Measurements from ENCODE around the gene TMCC3. TPM values are rescaled to one million over a fixed set of nuclear protein-coding genes. Genes with fewer than 3 reads are reported as not detected.

Gene TMCC3
- total and polyA plus RNA-seq, 9 of the 15 experiments (the other 6 are each of a cell fraction or from before 2014, with no cell fraction given), result not detected

DNA sequence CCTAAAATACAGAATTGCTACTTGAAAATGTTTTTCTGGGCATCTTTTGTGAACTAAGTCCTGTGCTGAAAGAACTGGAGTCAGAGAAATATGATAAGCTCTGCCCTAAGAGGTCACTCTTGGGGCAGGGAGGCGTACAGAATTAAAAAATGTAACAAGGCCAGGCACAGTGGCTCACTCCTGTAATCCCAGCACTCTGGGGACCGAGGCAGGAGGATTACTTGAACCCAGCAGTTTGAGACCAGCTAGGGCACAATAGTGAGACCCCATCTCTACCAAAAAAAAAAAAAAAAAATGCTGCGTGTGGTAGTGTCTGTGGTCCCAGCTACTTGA lies 46.0 kb downstream of the TMCC3 start:
- Histone ChIP-seq H3K36me3 (ENCODE audit: control insufficient read depth, insufficient read depth, low read length) (no peaks in the 10 kb centered on the region), H3K27me3 (ENCODE audit: control insufficient read depth in 2 of 2, insufficient read depth in 2 of 2, low read length in 2 of 2) (no peaks in the 10 kb centered on the region), H3K4me1 (replicated peaks in 1 of 2; ENCODE audit: control insufficient read depth in 2 of 2, insufficient read depth in 2 of 2, low read length in 2 of 2) (no peaks in the 10 kb centered on the region), H3K79me2 (ENCODE audit: control insufficient read depth, insufficient read depth, low read length) (no peaks in the 10 kb centered on the region), H3K27ac (ENCODE audit: extremely low read depth, low read depth, low read length) (no peak overlapping the region), H3K9me3 (replicated peaks; ENCODE audit: control insufficient read depth, insufficient read depth, low read depth, low read length) (no peaks in the 10 kb centered on the region), H4K20me1 (replicated peaks; ENCODE audit: control insufficient read depth, insufficient read depth, low read length) (no peaks in the 10 kb centered on the region), H3K4me3 (no peak overlapping the region), H3K9ac (ENCODE audit: insufficient read depth in 1 of 2, low read depth in 2 of 2, low read length in 2 of 2) (no peak overlapping the region), H2AFZ (ENCODE audit: low read depth, low read length) (no peak overlapping the region), H3K4me2 (ENCODE audit: insufficient read depth, low read length) (no peak overlapping the region), H3K9me1 (ENCODE audit: control insufficient read depth, insufficient read depth, low read length) (no peaks in the 10 kb centered on the region)
- ATAC-seq (no peak), FAIRE-seq (no peak), DNase-seq (ENCODE audit: extremely low read depth in 1 of 4, low spot score in 3 of 4) (no peak)
- in situ Hi-C loops (cut with MboI), result no loop called here
- CTCF ChIA-PET (ENCODE audit: low intra/inter-chr PET ratio), result interaction anchor here (0.6 kb wide), 1 partner anchor 121 kb away, joined by 5 read pairs; no protein-coding TSS in a partner anchor
- intact Hi-C loops (cut with micrococcal nuclease), result loop anchor here (5.0 kb wide), 1 partner anchor 158 kb away; no protein-coding TSS in a partner anchor
- WGBS (ENCODE audit: insufficient coverage, low coverage, missing lambda C conversion rate), result 0% methylated on average over 2 of the region's 3 CpGs
- BruUV-seq (replicated peaks), result no TSS peak
- TF ChIP-seq SOX6 (IDR thresholded peaks at IDR 0.05), result no peak
- no peak for TF ChIP-seq ZNF12 (CRISPR knock-in tag; IDR thresholded peaks at IDR 0.05)
- no peak for TF ChIP-seq TCF7L2 (IDR thresholded peaks at IDR 0.05; ENCODE audit: low read depth, low read length)
- TF ChIP-seq, protein P1, sequence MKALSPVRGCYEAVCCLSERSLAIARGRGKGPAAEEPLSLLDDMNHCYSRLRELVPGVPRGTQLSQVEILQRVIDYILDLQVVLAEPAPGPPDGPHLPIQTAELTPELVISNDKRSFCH (CRISPR knock-in tag; IDR thresholded peaks at IDR 0.05), result no peak
- TF ChIP-seq, protein P1 (tag; IDR thresholded peaks at IDR 0.05), result no peak
- POLR2A ChIA-PET, result interaction anchor here (0.7 kb wide), 1 partner anchor 218 kb away, joined by 3 read pairs; no protein-coding TSS in a partner anchor

Data from K562 (cell line).